ENCODE results near the gene EPHB2. TPM values are rescaled to one million over a fixed set of nuclear protein-coding genes. Genes with fewer than 3 reads are reported as not detected.

The EPHB2 gene
- total RNA-seq, result 1 to 10 TPM; 2.3 to 4.4 (median 2.7) TPM
- 10 to 100 TPM in 1 of 3 donors, 1 to 10 TPM in 2; 1.2 to 38.6 (median 3.9) TPM for polyA plus RNA-seq

GRCh38 chr1:22710701-22711049 lies at the start of gene EPHB2:
EPHB2 (plus strand) TSS chr1:22710839; CDS start chr1:22710983, 144 bp downstream.
- no peaks in the 10 kb centered on the region for H3K36me3 ChIP-seq
- H3K27me3 ChIP-seq, result peaks cover 4 to 24% (median 9%) of the 10 kb centered on the region in 3 donors
- DNase-seq, result no peak
- peak within 1 kb of the TSS in 3 of 4 donors; percentile 38 to 59 (median 55) for H3K4me3 ChIP-seq
- intact Hi-C loops (cut with DNase I), result no loop called here
- peak within 1 kb of the TSS in 1 of 4 donors; percentile 21 for H3K27ac ChIP-seq
- TF ChIP-seq POLR2A (IDR thresholded peaks at IDR 0.05), result no peak
- no peak for TF ChIP-seq CTCF (IDR thresholded peaks at IDR 0.05)
- peak in 1 of 4 donors; percentile 18 for TF ChIP-seq POLR2AphosphoS5 (IDR thresholded peaks at IDR 0.05)
- no peak for TF ChIP-seq EP300 (IDR thresholded peaks at IDR 0.05)
- no peaks in the 10 kb centered on the region for H3K9me3 ChIP-seq
- WGBS, 2 donors, result 0 to 1% methylated on average over 55 of the region's 55 CpGs
- peaks cover 0 to 21% (median 19%) of the 10 kb centered on the region in 4 donors for H3K4me1 ChIP-seq

GRCh38 chr1:22661880-22662279 lies 48.8 kb upstream of the EPHB2 start:
- Histone ChIP-seq H3K36me3 (no peaks in the 10 kb centered on the region), H3K4me1 (no peaks in the 10 kb centered on the region), H3K27me3 (peaks cover 0 to 19% (median 4%) of the 10 kb centered on the region in 3 donors), H3K9me3 (no peaks in the 10 kb centered on the region), H3K4me3 (no peak overlapping the region), H3K27ac (no peak overlapping the region)
- TF ChIP-seq EP300 (IDR thresholded peaks at IDR 0.05), result no peak
- intact Hi-C loops (cut with DNase I), result no loop called here
- no peak for DNase-seq
- 75 to 87% methylated on average over 2 of the region's 2 CpGs for WGBS, 2 donors

DNA sequence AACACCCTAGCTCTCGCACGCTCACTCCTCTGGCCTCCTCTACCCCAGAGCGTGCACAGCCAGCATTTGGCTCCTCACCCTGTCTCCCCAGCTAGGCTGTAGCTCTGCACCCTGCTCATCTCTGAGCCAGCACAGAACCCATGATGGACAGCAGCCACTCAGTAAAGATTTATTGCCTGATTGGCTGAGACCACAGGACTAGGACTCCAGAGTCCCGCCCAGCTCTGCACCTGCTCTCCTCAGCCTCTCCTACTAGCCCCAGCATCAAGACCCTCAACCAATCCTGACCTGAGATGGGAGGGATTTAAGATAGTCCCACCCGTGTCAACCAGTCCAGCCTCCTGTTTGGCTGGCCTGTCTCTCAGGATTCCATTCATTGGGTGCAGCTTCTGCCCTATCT lies 48.3 kb upstream of the EPHB2 start:
- Histone ChIP-seq H3K9me3 (no peaks in the 10 kb centered on the region), H3K36me3 (no peaks in the 10 kb centered on the region), H3K27ac (no peak overlapping the region), H3K27me3 (peaks cover 0 to 14% (median 4%) of the 10 kb centered on the region in 3 donors), H3K4me3 (no peak overlapping the region), H3K4me1 (no peaks in the 10 kb centered on the region)
- no peak for TF ChIP-seq POLR2AphosphoS5 (IDR thresholded peaks at IDR 0.05)
- TF ChIP-seq POLR2A (IDR thresholded peaks at IDR 0.05), result no peak
- TF ChIP-seq CTCF (IDR thresholded peaks at IDR 0.05), result no peak
- TF ChIP-seq EP300 (IDR thresholded peaks at IDR 0.05), result no peak
- DNase-seq, result no peak
- intact Hi-C loops (cut with DNase I), result no loop called here
- whole genome bisulfite sequencing, 2 donors, result 41 to 68% methylated on average over 5 of the region's 5 CpGs

DNA sequence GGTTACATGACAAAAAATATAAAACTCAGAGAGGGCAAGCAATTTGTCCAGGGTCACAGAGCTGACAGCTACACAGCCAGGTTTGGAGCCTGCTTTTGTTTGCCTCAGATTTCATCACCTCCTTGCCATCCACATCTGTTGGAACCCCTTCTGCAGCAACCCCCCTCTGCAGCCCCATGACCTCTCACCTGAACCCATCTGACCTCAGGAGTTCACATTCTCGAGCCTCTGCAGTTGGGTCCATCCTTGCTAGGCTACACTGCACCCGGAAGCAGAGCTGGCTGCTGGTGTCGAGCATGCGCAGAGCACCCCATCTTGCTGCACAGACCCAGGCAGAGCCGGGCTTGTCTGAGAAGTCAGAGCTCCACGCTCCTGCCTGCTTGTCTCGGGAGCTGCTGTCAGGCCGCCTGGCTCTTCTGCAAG lies 47.6 kb upstream of the EPHB2 start:
- Histone ChIP-seq H3K4me1 (no peaks in the 10 kb centered on the region), H3K27me3 (peaks cover 0 to 13% (median 4%) of the 10 kb centered on the region in 3 donors), H3K36me3 (no peaks in the 10 kb centered on the region), H3K27ac (no peak overlapping the region), H3K4me3 (no peak overlapping the region), H3K9me3 (no peaks in the 10 kb centered on the region)
- DNase-seq, result no peak
- WGBS, 2 donors, result 79 to 80% methylated on average over 8 of the region's 8 CpGs
- TF ChIP-seq EP300 (IDR thresholded peaks at IDR 0.05) (no peak), CTCF (IDR thresholded peaks at IDR 0.05) (no peak), POLR2A (IDR thresholded peaks at IDR 0.05) (no peak), POLR2AphosphoS5 (IDR thresholded peaks at IDR 0.05) (no peak)
- intact Hi-C loops (cut with DNase I), result no loop called here

GRCh38 chr1:22665752-22666151 lies 44.9 kb upstream of the EPHB2 start:
- no peak overlapping the region for H3K4me3 ChIP-seq
- H3K36me3 ChIP-seq, result no peaks in the 10 kb centered on the region
- H3K27ac ChIP-seq, result no peak overlapping the region
- WGBS, 2 donors, result 30 to 56% methylated on average over 7 of the region's 7 CpGs
- no peaks in the 10 kb centered on the region for H3K9me3 ChIP-seq
- intact Hi-C loops (cut with DNase I), result no loop called here
- DNase-seq, result no peak
- no peaks in the 10 kb centered on the region for H3K4me1 ChIP-seq
- peaks cover 0 to 25% (median 4%) of the 10 kb centered on the region in 3 donors for H3K27me3 ChIP-seq
- TF ChIP-seq POLR2A (IDR thresholded peaks at IDR 0.05) (no peak), POLR2AphosphoS5 (IDR thresholded peaks at IDR 0.05) (no peak), EP300 (IDR thresholded peaks at IDR 0.05) (no peak), CTCF (IDR thresholded peaks at IDR 0.05) (peak in 1 of 4 experiments; percentile 16)

All from sigmoid colon (tissue), 7 donors.